Vagina (tissue), 2 donors: ENCODE measurements around the gene CHST14. TPM values are rescaled to one million over a fixed set of nuclear protein-coding genes. Genes with fewer than 3 reads are reported as not detected.

ENCODE experiments used
- DNase-seq, 2 donors: peaks; one replicate each; pipeline ENCODE4 v3.0.0-alpha.2; 2017; ENCODE audit errors: extremely low spot score in 2 of 2
- H3K27ac ChIP-seq: fragments of 200-600 bp; sonication (generic); one replicate; pipeline ENCODE4 v1.5.1; 2019
- H3K27me3 ChIP-seq: fragments of 200-600 bp; sonication (generic); one replicate; pipeline ENCODE4 v1.5.1; 2019
- H3K36me3 ChIP-seq, 2 donors: fragments of 200-600 bp; sonication (generic); one replicate each; pipeline ENCODE4 v1.5.1; 2017 to 2019
- H3K4me1 ChIP-seq: fragments of 200-600 bp; sonication (generic); one replicate; pipeline ENCODE4 v1.5.1; 2019
- H3K4me3 ChIP-seq, 2 donors: fragments of 200-600 bp; sonication (generic); 1 replicate in 1 of 2; 2 replicates in 1 of 2; pipeline ENCODE4 v1.5.1; 2016 to 2019
- H3K9me3 ChIP-seq: fragments of 200-600 bp; sonication (generic); one replicate; pipeline ENCODE4 v1.5.1; 2019
- POLR2A ChIP-seq, 2 donors: fragments of 450-650 bp; IDR thresholded peaks; one replicate each; pipeline ENCODE4 v1.6.1; 2017; ENCODE audit warnings: antibody characterized with exemption in 2 of 2, mild to moderate bottlenecking in 2 of 2, moderate library complexity in 2 of 2
- POLR2AphosphoS5 ChIP-seq, 2 donors: sonication (generic); formaldehyde crosslinking; IDR thresholded peaks; one replicate each; pipeline ENCODE4 v1.9.0; 2017; ENCODE audit warnings: antibody characterized with exemption in 2 of 2, mild to moderate bottlenecking in 2 of 2, low read depth in 1 of 2; ENCODE audit not compliant: insufficient read depth in 1 of 2
- intact Hi-C: fragments of 100-400 bp; cut with DNase I; formaldehyde crosslinking; loops from one replicate; pipeline ENCODE4 v1.15.1; 2023
- total RNA-seq: library from RNA; depleted of rRNA; stranded (reverse); fragments of >200 nt; gene quantifications from one replicate; pipeline ENCODE4 v1.2.3, GENCODE V29; 2016
- TF ChIP-seq, protein P1 (sequence below), 3 experiments: fragments of 450-650 bp in 2 of 3; fragments of 200-600 bp in 1 of 3; sonication (generic) in 1 of 3; IDR thresholded peaks; one replicate each; pipeline ENCODE4 v1.5.1; 2017 to 2019; ENCODE audit warnings: antibody characterized with exemption in 3 of 3, mild to moderate bottlenecking in 2 of 3, moderate library complexity in 2 of 3

The CHST14 gene
- total RNA-seq, 1 donor from 2014 or later, result 8.6 TPM

- intact Hi-C loops, result no loop called here
These were observed 40.3 kb downstream of the CHST14 start for GRCh38 chr15:40511093-40511471.

DNA sequence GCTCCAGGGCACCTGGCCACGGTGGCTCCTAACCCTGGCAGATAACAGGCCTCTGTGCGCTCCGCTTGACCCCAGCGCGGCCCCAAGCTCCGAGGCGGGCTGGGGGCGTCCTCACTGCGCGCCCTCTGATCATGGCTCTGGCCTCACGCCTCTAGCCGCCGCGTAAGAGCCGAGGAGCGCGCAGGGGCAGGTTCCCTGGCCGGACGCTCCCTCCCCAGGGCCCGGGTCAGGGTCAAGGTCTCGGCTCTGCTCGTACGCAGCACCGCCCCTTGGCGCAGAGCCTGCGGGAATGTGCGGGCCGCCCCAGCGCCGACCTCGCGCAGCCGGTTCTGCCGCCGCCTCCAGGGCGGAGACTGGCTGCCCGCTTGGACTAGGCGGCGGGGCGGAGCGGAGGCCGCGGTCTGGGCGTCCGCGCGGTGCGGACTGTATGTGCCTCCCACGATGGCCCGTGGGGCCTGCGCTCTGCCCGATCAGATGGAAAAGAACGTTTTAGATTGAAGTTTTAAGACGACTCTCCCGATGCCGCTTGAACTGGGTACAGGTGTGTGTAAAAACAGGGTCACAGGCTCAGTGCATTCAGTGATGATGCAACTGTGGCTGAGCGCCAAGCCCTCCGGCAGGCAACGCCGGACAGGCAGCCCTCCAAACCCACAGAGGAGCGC, 40.8 kb downstream of the CHST14 start:
- Histone ChIP-seq H3K4me1 (peaks cover 31% of the 10 kb centered on the region), H3K9me3 (no peaks in the 10 kb centered on the region), H3K27ac (no peak overlapping the region), H3K4me3 (peak overlapping the region; percentile 53 to 57), H3K36me3 (no peaks in the 10 kb centered on the region), H3K27me3 (no peaks in the 10 kb centered on the region)
- TF ChIP-seq, protein P1, sequence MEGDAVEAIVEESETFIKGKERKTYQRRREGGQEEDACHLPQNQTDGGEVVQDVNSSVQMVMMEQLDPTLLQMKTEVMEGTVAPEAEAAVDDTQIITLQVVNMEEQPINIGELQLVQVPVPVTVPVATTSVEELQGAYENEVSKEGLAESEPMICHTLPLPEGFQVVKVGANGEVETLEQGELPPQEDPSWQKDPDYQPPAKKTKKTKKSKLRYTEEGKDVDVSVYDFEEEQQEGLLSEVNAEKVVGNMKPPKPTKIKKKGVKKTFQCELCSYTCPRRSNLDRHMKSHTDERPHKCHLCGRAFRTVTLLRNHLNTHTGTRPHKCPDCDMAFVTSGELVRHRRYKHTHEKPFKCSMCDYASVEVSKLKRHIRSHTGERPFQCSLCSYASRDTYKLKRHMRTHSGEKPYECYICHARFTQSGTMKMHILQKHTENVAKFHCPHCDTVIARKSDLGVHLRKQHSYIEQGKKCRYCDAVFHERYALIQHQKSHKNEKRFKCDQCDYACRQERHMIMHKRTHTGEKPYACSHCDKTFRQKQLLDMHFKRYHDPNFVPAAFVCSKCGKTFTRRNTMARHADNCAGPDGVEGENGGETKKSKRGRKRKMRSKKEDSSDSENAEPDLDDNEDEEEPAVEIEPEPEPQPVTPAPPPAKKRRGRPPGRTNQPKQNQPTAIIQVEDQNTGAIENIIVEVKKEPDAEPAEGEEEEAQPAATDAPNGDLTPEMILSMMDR (IDR thresholded peaks at IDR 0.05), result no peak
- peak in 1 of 2 donors; percentile 43 for TF ChIP-seq POLR2AphosphoS5 (IDR thresholded peaks at IDR 0.05; ENCODE audit: insufficient read depth in 1 of 2, low read depth in 1 of 2)
- intact Hi-C loops, result no loop called here
- DNase-seq, result no peak

More at GRCh38 chr15:40511093-40511471, 40.3 kb downstream of the CHST14 start:
- no peak overlapping the region for H3K27ac ChIP-seq
- peaks cover 33% of the 10 kb centered on the region for H3K4me1 ChIP-seq
- peak overlapping the region; percentile 53 to 57 for H3K4me3 ChIP-seq
- no peaks in the 10 kb centered on the region for H3K36me3 ChIP-seq
- no peaks in the 10 kb centered on the region for H3K9me3 ChIP-seq
- no peaks in the 10 kb centered on the region for H3K27me3 ChIP-seq
- TF ChIP-seq POLR2AphosphoS5 (IDR thresholded peaks at IDR 0.05; ENCODE audit: insufficient read depth in 1 of 2, low read depth in 1 of 2), result no peak
- TF ChIP-seq POLR2A (IDR thresholded peaks at IDR 0.05), result no peak
- TF ChIP-seq, protein P1 (IDR thresholded peaks at IDR 0.05), result no peak
- DNase-seq, result no peak

DNA sequence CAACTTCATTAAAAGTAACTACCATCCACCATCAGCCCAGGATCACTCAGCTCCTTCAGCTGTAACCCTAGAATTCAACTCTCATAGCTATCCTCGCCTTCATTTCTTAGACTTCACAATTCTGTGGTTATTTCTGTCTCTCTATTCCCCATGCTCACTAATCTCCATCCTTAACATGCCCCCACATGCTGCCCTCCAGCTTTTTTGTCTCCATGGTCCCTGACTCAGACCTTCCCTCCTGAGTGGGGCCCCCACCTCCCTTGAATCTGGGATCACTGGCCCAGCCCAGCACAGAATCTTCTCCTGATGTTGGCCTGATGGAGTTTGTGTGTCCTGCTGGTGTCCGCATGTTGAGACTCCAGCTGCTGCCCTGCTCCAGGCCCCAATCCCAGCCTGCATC, 41.7 kb downstream of the CHST14 start:
- H3K27ac ChIP-seq, result no peak overlapping the region
- DNase-seq, result no peak
- no peaks in the 10 kb centered on the region for H3K36me3 ChIP-seq
- no peaks in the 10 kb centered on the region for H3K27me3 ChIP-seq
- TF ChIP-seq, protein P1 (IDR thresholded peaks at IDR 0.05), result no peak
- TF ChIP-seq POLR2A (IDR thresholded peaks at IDR 0.05) (no peak), POLR2AphosphoS5 (IDR thresholded peaks at IDR 0.05; ENCODE audit: insufficient read depth in 1 of 2, low read depth in 1 of 2) (no peak)
- intact Hi-C loops, result no loop called here
- H3K9me3 ChIP-seq, result no peaks in the 10 kb centered on the region
- H3K4me3 ChIP-seq, result no peak overlapping the region
- peaks cover 23% of the 10 kb centered on the region for H3K4me1 ChIP-seq

- intact Hi-C loops, result no loop called here
- Histone ChIP-seq H3K36me3 (no peaks in the 10 kb centered on the region), H3K27ac (no peak overlapping the region), H3K4me3 (no peak overlapping the region), H3K27me3 (no peaks in the 10 kb centered on the region), H3K4me1 (peaks cover 20% of the 10 kb centered on the region), H3K9me3 (no peaks in the 10 kb centered on the region)
- TF ChIP-seq, protein P1 (IDR thresholded peaks at IDR 0.05), result no peak
- no peak for TF ChIP-seq POLR2AphosphoS5 (IDR thresholded peaks at IDR 0.05; ENCODE audit: insufficient read depth in 1 of 2, low read depth in 1 of 2)
- TF ChIP-seq POLR2A (IDR thresholded peaks at IDR 0.05), result no peak
- DNase-seq, result no peak
These were observed 42.8 kb downstream of the CHST14 start for GRCh38 chr15:40513609-40514008.

DNA sequence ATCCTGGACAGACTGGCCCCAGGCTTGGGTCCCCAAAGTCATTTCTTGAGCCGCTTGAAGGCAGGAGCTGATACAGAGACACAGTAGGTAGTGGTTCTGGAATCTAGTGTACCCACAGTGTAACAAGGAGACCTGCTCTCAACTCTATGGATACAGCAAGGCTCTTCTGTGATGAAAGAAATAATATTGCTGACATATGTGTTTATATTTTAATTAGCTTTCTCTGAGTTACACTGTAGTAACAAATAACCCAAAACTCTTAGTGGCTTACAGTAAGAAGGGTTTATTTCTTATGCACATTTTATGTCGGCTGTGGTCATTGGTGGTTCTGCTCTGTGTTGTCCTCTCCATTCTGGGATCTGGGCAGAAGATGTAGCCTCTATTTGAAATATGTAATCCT, 45.5 kb downstream of the CHST14 start:
- Histone ChIP-seq H3K9me3 (no peaks in the 10 kb centered on the region), H3K4me1 (peaks cover 10% of the 10 kb centered on the region), H3K36me3 (no peaks in the 10 kb centered on the region), H3K27me3 (no peaks in the 10 kb centered on the region), H3K4me3 (no peak overlapping the region), H3K27ac (no peak overlapping the region)
- TF ChIP-seq POLR2A (IDR thresholded peaks at IDR 0.05) (no peak), POLR2AphosphoS5 (IDR thresholded peaks at IDR 0.05; ENCODE audit: insufficient read depth in 1 of 2, low read depth in 1 of 2) (no peak)
- TF ChIP-seq, protein P1 (IDR thresholded peaks at IDR 0.05), result no peak
- DNase-seq, result peak in 1 of 2 donors; percentile 37
- intact Hi-C loops, result no loop called here
